ENCODE data around the gene SATB2.

SATB2 gene

GRCh38 chr2:199466692-199467065 lies 8.9 kb upstream of the SATB2 start:
- in situ Hi-C loops (cut with MboI; ENCODE audit: low sequenced_read_pairs): no loop called here

GRCh38 chr2:199465988-199466691 lies 8.4 kb upstream of the SATB2 start:
- in situ Hi-C loops (cut with MboI; ENCODE audit: low sequenced_read_pairs): no loop called here

- in situ Hi-C loops (cut with MboI; ENCODE audit: low sequenced_read_pairs): no loop called here
These were observed 7.7 kb upstream of the SATB2 start for GRCh38 chr2:199465390-199465789.

GRCh38 chr2:199464606-199465352 lies 7.0 kb upstream of the SATB2 start:
- in situ Hi-C loops (cut with MboI; ENCODE audit: low sequenced_read_pairs): no loop called here

GRCh38 chr2:199463708-199464605 lies 6.2 kb upstream of the SATB2 start:
- in situ Hi-C loops (cut with MboI; ENCODE audit: low sequenced_read_pairs): no loop called here

- in situ Hi-C loops (cut with MboI; ENCODE audit: low sequenced_read_pairs): no loop called here
These were observed 5.4 kb upstream of the SATB2 start for GRCh38 chr2:199462956-199463692.

GRCh38 chr2:199462347-199462955 lies 4.7 kb upstream of the SATB2 start:
- in situ Hi-C loops (cut with MboI; ENCODE audit: low sequenced_read_pairs): no loop called here

GRCh38 chr2:199461711-199462346 lies 4.1 kb upstream of the SATB2 start:
- in situ Hi-C loops (cut with MboI; ENCODE audit: low sequenced_read_pairs): no loop called here

GRCh38 chr2:199460846-199461710 lies 3.3 kb upstream of the SATB2 start:
- in situ Hi-C loops (cut with MboI; ENCODE audit: low sequenced_read_pairs): no loop called here

- in situ Hi-C loops (cut with MboI; ENCODE audit: low sequenced_read_pairs): no loop called here
These were observed 2.4 kb upstream of the SATB2 start for GRCh38 chr2:199460101-199460671.

- in situ Hi-C loops (cut with MboI; ENCODE audit: low sequenced_read_pairs): no loop called here
These were observed 1.8 kb upstream of the SATB2 start for GRCh38 chr2:199459286-199460100.

GRCh38 chr2:199458806-199459285 lies 1.1 kb upstream of the SATB2 start:
- in situ Hi-C loops (cut with MboI; ENCODE audit: low sequenced_read_pairs): no loop called here

GRCh38 chr2:199458009-199458805 lies 468 bp upstream of the SATB2 start:
- in situ Hi-C loops (cut with MboI; ENCODE audit: low sequenced_read_pairs): no loop called here

GRCh38 chr2:199456383-199457146 lies 1.2 kb downstream of the SATB2 start:
- in situ Hi-C loops (cut with MboI; ENCODE audit: low sequenced_read_pairs): no loop called here

GRCh38 chr2:199455545-199456382 lies 2.0 kb downstream of the SATB2 start:
- in situ Hi-C loops (cut with MboI; ENCODE audit: low sequenced_read_pairs): no loop called here

All from hTERT RPE-1 (cell line).